RWPE2 (cell line): Measurements from ENCODE around the gene ZNF528.

ENCODE experiments used
- ATAC-seq: fragments of 200-7000 bp; cut with Tn5 transposase; 3 replicates; pipeline ENCODE4 v1.9.1; 2021; ENCODE audit warnings: low read depth
- DNase-seq: peaks from one replicate; pipeline ENCODE4 v3.0.0-alpha.2; 2020; ENCODE audit warnings: low spot score
- H3K27ac ChIP-seq: fragments of 450-650 bp; 2 replicates; pipeline ENCODE4 v1.5.1; 2017; ENCODE audit warnings: mild to moderate bottlenecking; ENCODE audit not compliant: poor library complexity, severe bottlenecking
- H3K27me3 ChIP-seq: fragments of 250-450 bp; sonication (Bioruptor Pico); 2 replicates; pipeline ENCODE4 v1.5.1; 2021; ENCODE audit warnings: mild to moderate bottlenecking, moderate library complexity; ENCODE audit not compliant: insufficient read depth, poor library complexity, severe bottlenecking
- H3K36me3 ChIP-seq: fragments of 250-450 bp; sonication (Bioruptor Pico); 2 replicates; pipeline ENCODE4 v1.5.1; 2020; ENCODE audit warnings: low read depth, mild to moderate bottlenecking, moderate library complexity
- H3K4me1 ChIP-seq: fragments of 250-450 bp; sonication (Bioruptor Pico); 2 replicates; pipeline ENCODE4 v1.5.1; 2021; ENCODE audit warnings: mild to moderate bottlenecking, moderate library complexity; ENCODE audit not compliant: insufficient read depth, poor library complexity, severe bottlenecking
- H3K4me3 ChIP-seq: fragments of 250-450 bp; sonication (Bioruptor Pico); 2 replicates; pipeline ENCODE4 v1.5.1; 2021; ENCODE audit warnings: mild to moderate bottlenecking, moderate library complexity; ENCODE audit not compliant: severe bottlenecking
- H3K9me3 ChIP-seq: fragments of 250-450 bp; sonication (Bioruptor Pico); 2 replicates; pipeline ENCODE4 v1.5.1; 2021; ENCODE audit warnings: mild to moderate bottlenecking, moderate library complexity; ENCODE audit not compliant: severe bottlenecking
- TF ChIP-seq, protein P1 (sequence below): fragments of 450-650 bp; IDR thresholded peaks from one replicate; pipeline ENCODE4 v1.5.1; 2017; ENCODE audit warnings: mild to moderate bottlenecking, moderate library complexity; ENCODE audit not compliant: poor library complexity, severe bottlenecking

Gene ZNF528

DNA sequence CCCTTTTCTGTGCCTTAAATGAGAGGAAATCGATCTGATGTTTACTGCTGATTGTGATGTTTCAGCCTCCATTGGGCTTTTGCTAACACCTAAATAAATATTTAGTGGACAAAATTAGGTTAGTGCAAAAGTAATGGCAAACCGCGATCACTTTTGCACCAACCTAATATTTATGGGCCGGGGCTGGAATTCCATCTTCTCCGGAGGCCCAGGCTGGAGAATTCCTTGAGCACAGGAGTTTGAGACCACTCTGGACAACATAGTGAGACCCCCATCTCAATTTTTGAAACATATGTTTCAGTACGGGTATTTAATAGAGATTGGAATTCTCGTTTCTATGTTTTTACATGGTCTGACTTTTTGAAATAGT lies 27.3 kb upstream of the ZNF528 start:
- peak overlapping the region; percentile 50 for H3K4me3 ChIP-seq

DNA sequence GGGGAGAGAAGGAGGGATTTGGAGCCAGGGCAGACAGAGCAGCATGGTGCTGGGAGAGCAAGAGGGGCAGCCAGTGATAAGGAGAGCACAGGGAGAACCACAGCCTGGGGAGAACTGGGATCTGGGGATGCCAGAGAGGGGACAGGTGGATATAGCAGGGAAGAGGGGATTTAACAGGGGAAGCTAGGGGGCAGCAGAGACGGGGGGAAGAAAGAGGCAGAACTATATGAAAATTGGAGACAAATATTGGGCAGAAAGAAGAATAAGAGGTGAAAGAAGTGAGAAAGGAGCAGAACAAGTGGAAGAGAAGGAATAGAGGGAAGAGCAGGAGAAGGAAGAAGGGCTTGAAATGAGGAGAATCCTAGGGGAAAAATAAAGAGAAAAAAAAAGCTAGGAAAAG lies 6.5 kb upstream of the ZNF528 start:
- TF ChIP-seq, protein P1, sequence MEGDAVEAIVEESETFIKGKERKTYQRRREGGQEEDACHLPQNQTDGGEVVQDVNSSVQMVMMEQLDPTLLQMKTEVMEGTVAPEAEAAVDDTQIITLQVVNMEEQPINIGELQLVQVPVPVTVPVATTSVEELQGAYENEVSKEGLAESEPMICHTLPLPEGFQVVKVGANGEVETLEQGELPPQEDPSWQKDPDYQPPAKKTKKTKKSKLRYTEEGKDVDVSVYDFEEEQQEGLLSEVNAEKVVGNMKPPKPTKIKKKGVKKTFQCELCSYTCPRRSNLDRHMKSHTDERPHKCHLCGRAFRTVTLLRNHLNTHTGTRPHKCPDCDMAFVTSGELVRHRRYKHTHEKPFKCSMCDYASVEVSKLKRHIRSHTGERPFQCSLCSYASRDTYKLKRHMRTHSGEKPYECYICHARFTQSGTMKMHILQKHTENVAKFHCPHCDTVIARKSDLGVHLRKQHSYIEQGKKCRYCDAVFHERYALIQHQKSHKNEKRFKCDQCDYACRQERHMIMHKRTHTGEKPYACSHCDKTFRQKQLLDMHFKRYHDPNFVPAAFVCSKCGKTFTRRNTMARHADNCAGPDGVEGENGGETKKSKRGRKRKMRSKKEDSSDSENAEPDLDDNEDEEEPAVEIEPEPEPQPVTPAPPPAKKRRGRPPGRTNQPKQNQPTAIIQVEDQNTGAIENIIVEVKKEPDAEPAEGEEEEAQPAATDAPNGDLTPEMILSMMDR: no peak
- Histone ChIP-seq H3K27me3 (no peaks in the 10 kb centered on the region), H3K4me3 (no peak overlapping the region), H3K27ac (no peak overlapping the region), H3K36me3 (no peaks in the 10 kb centered on the region), H3K4me1 (no peaks in the 10 kb centered on the region), H3K9me3 (peaks cover 6% of the 10 kb centered on the region)
- ATAC-seq (no peak), DNase-seq (no peak)

More for the DNA sequence above, 27.3 kb upstream of the ZNF528 start:
- ATAC-seq (no peak), DNase-seq (no peak)
- TF ChIP-seq, protein P1: no peak
- Histone ChIP-seq H3K9me3 (peaks cover 11% of the 10 kb centered on the region), H3K27me3 (no peaks in the 10 kb centered on the region), H3K27ac (peak overlapping the region; percentile 73), H3K4me1 (no peaks in the 10 kb centered on the region), H3K36me3 (peaks cover 9% of the 10 kb centered on the region; the same call in 1 of the 2 replicates)

DNA sequence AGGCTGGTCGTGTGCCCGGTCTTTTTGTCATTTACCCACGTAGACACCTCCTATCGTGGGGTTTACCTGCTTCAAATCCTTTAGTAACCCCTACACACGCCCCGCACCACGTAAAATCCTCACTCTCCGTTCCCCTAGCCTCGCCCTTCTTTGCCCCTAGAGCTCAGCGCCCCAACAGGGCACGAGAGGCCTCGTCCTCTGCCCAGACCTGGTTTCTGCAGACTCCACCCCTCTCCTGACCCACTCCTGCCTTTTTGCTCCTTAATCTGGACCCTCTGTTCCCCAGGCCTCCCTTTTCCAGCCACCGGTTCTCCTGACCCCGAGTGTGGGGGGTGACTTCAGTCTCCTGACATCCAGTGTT lies 412 bp downstream of the ZNF528 start:
- TF ChIP-seq, protein P1: no peak
- no peaks in the 10 kb centered on the region for H3K36me3 ChIP-seq
- H3K27ac ChIP-seq: peak overlapping the region; percentile 43
- DNase-seq (no peak), ATAC-seq (peak; percentile 55)
- H3K27me3 ChIP-seq: no peaks in the 10 kb centered on the region
- H3K9me3 ChIP-seq: no peaks in the 10 kb centered on the region
- H3K4me3 ChIP-seq: peak overlapping the region; percentile 54
- no peaks in the 10 kb centered on the region for H3K4me1 ChIP-seq

DNA sequence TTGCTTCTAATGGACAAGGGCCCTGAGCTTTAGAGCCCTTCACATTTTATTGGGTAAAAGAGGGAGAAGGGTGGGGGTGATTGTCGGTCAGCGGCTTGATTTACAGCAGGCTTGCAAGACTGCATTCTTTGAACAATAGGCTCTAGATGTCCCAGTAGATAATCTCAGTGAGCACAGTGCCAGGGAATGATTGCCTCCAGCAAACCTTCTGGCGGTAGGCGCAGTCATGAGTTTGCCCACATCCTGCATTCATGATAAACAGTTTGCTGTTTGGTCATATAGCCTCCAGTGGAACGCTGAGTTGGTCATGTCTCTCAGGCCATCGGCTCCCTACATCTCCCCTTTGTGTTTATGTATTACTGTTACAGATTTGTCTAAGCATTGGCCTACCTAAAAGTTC lies 12.6 kb downstream of the ZNF528 start:
- H3K36me3 ChIP-seq: peaks cover 3% of the 10 kb centered on the region

DNA sequence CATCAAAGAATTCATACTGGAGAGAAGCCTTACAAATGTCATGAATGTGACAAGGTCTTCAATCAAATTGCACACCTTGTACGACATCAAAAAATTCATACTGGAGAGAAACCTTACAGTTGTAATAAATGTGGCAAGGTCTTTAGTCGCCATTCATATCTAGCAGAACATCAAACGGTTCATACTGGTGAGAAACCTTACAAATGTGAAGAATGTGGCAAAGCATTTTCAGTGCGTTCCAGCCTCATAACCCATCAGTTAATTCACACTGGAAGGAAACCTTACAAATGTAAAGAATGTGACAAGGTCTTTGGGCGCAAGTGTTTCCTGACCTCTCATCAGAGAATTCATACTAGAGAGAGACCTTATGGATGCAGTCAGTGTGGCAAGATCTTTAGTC lies 18.1 kb downstream of the ZNF528 start:
- Histone ChIP-seq H3K27me3 (no peaks in the 10 kb centered on the region), H3K4me1 (no peaks in the 10 kb centered on the region), H3K9me3 (peaks cover 25% of the 10 kb centered on the region), H3K27ac (no peak overlapping the region), H3K4me3 (no peak overlapping the region), H3K36me3 (no peaks in the 10 kb centered on the region)
- DNase-seq (no peak), ATAC-seq (no peak)
- TF ChIP-seq, protein P1: no peak

More for the DNA sequence above, 12.6 kb downstream of the ZNF528 start:
- H3K27ac ChIP-seq: no peak overlapping the region
- no peaks in the 10 kb centered on the region for H3K27me3 ChIP-seq
- no peak overlapping the region for H3K4me3 ChIP-seq
- ATAC-seq: no peak
- TF ChIP-seq, protein P1: no peak
- H3K9me3 ChIP-seq: peaks cover 7% of the 10 kb centered on the region
- H3K4me1 ChIP-seq: no peaks in the 10 kb centered on the region
- no peak for DNase-seq
